ENCODE results near the gene TRIM68. TPM values are rescaled to one million over a fixed set of nuclear protein-coding genes. Genes with fewer than 3 reads are reported as not detected.

The TRIM68 gene
- total and polyA plus RNA-seq, 9 donors = 13.2 to 19.9 (median 16.1) TPM

GRCh38 chr11:4606231-4607015, 1.6 kb downstream of the TRIM68 start:
- Histone ChIP-seq H3K36me3 (no peaks in the 10 kb centered on the region), H3K9me3 (no peaks in the 10 kb centered on the region), H3K4me3 (peak overlapping the region; percentile 53), H3K4me1 (ENCODE audit: insufficient read depth) (peaks cover 6% of the 10 kb centered on the region), H3K27ac (no peak overlapping the region), H3K27me3 (no peaks in the 10 kb centered on the region)
- 47 to 76% (median 69%) methylated on average over 1 of the region's 1 CpG for WGBS, 3 donors
- intact Hi-C loops (cut with DNase I) = no loop called here
- TF ChIP-seq CTCF (IDR thresholded peaks at IDR 0.05) (no peak), EP300 (IDR thresholded peaks at IDR 0.05) (no peak), POLR2A (IDR thresholded peaks at IDR 0.05) (no peak)
- DNase-seq = no peak

- H3K27me3 ChIP-seq = no peaks in the 10 kb centered on the region
- H3K4me3 ChIP-seq = no peak overlapping the region
- DNase-seq = peak in 1 of 5 donors; percentile 19
- H3K36me3 ChIP-seq = no peaks in the 10 kb centered on the region
- H3K27ac ChIP-seq = no peak overlapping the region
- intact Hi-C loops (cut with DNase I) = no loop called here
- TF ChIP-seq CTCF (IDR thresholded peaks at IDR 0.05) (no peak), EP300 (IDR thresholded peaks at IDR 0.05) (no peak), POLR2A (IDR thresholded peaks at IDR 0.05) (no peak)
- peaks cover 6% of the 10 kb centered on the region for H3K4me1 ChIP-seq (ENCODE audit: insufficient read depth)
- H3K9me3 ChIP-seq = no peaks in the 10 kb centered on the region
- 87 to 92% (median 88%) methylated on average over 4 of the region's 4 CpGs for WGBS, 3 donors
Measured at GRCh38 chr11:4605057-4605456, 3.0 kb downstream of the TRIM68 start.

- Histone ChIP-seq H3K27ac (no peak within 1 kb of the TSS), H3K4me3 (no peak within 1 kb of the TSS), H3K4me1 (ENCODE audit: insufficient read depth) (no peaks in the 10 kb centered on the region), H3K9me3 (no peaks in the 10 kb centered on the region), H3K27me3 (no peaks in the 10 kb centered on the region), H3K36me3 (no peaks in the 10 kb centered on the region)
- no peak for DNase-seq
- TF ChIP-seq POLR2A (IDR thresholded peaks at IDR 0.05) (no peak), CTCF (IDR thresholded peaks at IDR 0.05) (no peak), EP300 (IDR thresholded peaks at IDR 0.05) (no peak)
- intact Hi-C loops (cut with DNase I) = no loop called here
- 22 to 62% (median 32%) methylated on average over 1 of the region's 1 CpG for WGBS, 3 donors
Measured at GRCh38 chr11:4593739-4594138, 14.3 kb downstream of the TRIM68 start, which contains the start of gene OR52I1. Gene OR52I1, plus strand, starts transcription at chr11:4594039. Its CDS starts 0 bp downstream, at chr11:4594039.

GRCh38 chr11:4589017-4589416, 19.0 kb downstream of the TRIM68 start:
- no peak for DNase-seq
- Histone ChIP-seq H3K36me3 (no peaks in the 10 kb centered on the region), H3K4me1 (ENCODE audit: insufficient read depth) (no peaks in the 10 kb centered on the region), H3K4me3 (no peak overlapping the region), H3K27ac (no peak overlapping the region), H3K27me3 (no peaks in the 10 kb centered on the region), H3K9me3 (no peaks in the 10 kb centered on the region)
- intact Hi-C loops (cut with DNase I) = no loop called here
- TF ChIP-seq CTCF (IDR thresholded peaks at IDR 0.05) (no peak), EP300 (IDR thresholded peaks at IDR 0.05) (no peak), POLR2A (IDR thresholded peaks at IDR 0.05) (no peak)
- 70 to 78% (median 74%) methylated on average over 3 of the region's 3 CpGs for WGBS, 3 donors

Data from ovary (tissue), 9 donors.